Brain microvascular endothelial cell (primary cell): ENCODE results near the gene GCN1.

Source experiments
- DNase-seq: peaks from one replicate; pipeline ENCODE4 v3.0.0-alpha.2; 2020
- H3K27ac ChIP-seq: fragments of 250-450 bp; sonication (Bioruptor Pico); 2 replicates; pipeline ENCODE4 v1.5.1; 2020; ENCODE audit warnings: mild to moderate bottlenecking, moderate library complexity
- H3K27me3 ChIP-seq: fragments of 250-450 bp; sonication (Bioruptor Pico); replicated peaks from 2 replicates; pipeline ENCODE4 v1.5.1; 2020; ENCODE audit warnings: mild to moderate bottlenecking
- H3K36me3 ChIP-seq: fragments of 250-450 bp; sonication (Bioruptor Pico); replicated peaks from 2 replicates; pipeline ENCODE4 v1.5.1; 2020; ENCODE audit warnings: mild to moderate bottlenecking
- H3K4me3 ChIP-seq: 2 replicates; pipeline ENCODE4 v1.5.1; 2011; ENCODE audit warnings: low read depth, mild to moderate bottlenecking, control low read depth, low read length, moderate library complexity
- CTCF ChIP-seq: IDR thresholded peaks from 2 replicates; pipeline ENCODE4 v1.5.1; 2011; ENCODE audit warnings: low read depth, mild to moderate bottlenecking, moderate library complexity, low read length, control low read depth, inconsistent platforms; ENCODE audit errors: missing control alignments
- in situ Hi-C: cut with HindIII; loops from 2 replicates; pipeline ENCODE4 v1.10.0; 2017; ENCODE audit warnings: low sequenced_read_pairs, low pct_ligation_motif_present

Gene GCN1

GRCh38 chr12:120119271-120119973 lies 75.1 kb downstream of the GCN1 start:
- Histone ChIP-seq H3K27me3 (no peaks in the 10 kb centered on the region), H3K4me3 (no peak overlapping the region), H3K27ac (peak overlapping the region; percentile 58), H3K36me3 (no peaks in the 10 kb centered on the region)
- TF ChIP-seq CTCF: no peak
- in situ Hi-C loops: no loop called here
- DNase-seq: no peak

GRCh38 chr12:120118321-120119061 lies 76.0 kb downstream of the GCN1 start:
- in situ Hi-C loops: no loop called here
- Histone ChIP-seq H3K4me3 (peak overlapping the region; percentile 91), H3K27me3 (no peaks in the 10 kb centered on the region), H3K27ac (peak overlapping the region; percentile 58), H3K36me3 (no peaks in the 10 kb centered on the region)
- no peak for TF ChIP-seq CTCF
- DNase-seq: no peak

- no peak for TF ChIP-seq CTCF
- no peaks in the 10 kb centered on the region for H3K36me3 ChIP-seq
- DNase-seq: no peak
- H3K27me3 ChIP-seq: no peaks in the 10 kb centered on the region
- H3K27ac ChIP-seq: peak overlapping the region; percentile 58
- H3K4me3 ChIP-seq: peak overlapping the region; percentile 91
- in situ Hi-C loops: no loop called here
Measured at GRCh38 chr12:120117961-120118320, 76.6 kb downstream of the GCN1 start.

GRCh38 chr12:120116792-120117651 lies 77.5 kb downstream of the GCN1 start:
- Histone ChIP-seq H3K4me3 (peak overlapping the region; percentile 91), H3K27ac (peak overlapping the region; percentile 73), H3K27me3 (no peaks in the 10 kb centered on the region), H3K36me3 (no peaks in the 10 kb centered on the region)
- DNase-seq: peak; percentile 92
- TF ChIP-seq CTCF: no peak
- in situ Hi-C loops: no loop called here

- Histone ChIP-seq H3K27me3 (no peaks in the 10 kb centered on the region), H3K36me3 (no peaks in the 10 kb centered on the region), H3K27ac (peak within 1 kb of the TSS; percentile 73), H3K4me3 (peak within 1 kb of the TSS; percentile 91)
- in situ Hi-C loops: no loop called here
- DNase-seq: no peak
- no peak for TF ChIP-seq CTCF
Measured at GRCh38 chr12:120116441-120116791, 78.1 kb downstream of the GCN1 start, which contains the start of gene RAB35. Gene RAB35, minus strand, starts transcription at chr12:120116753. Its CDS starts 103 bp downstream, at chr12:120116650.
